Parathyroid adenoma (tissue), 2 donors: ENCODE measurements around the gene KIF14.

Experiments used
- H2AFZ ChIP-seq: fragments of 300-600 bp; sonication (generic); one replicate; pipeline ENCODE4 v1.7.0; 2017; ENCODE audit warnings: antibody characterized with exemption, mild to moderate bottlenecking
- H3K27ac ChIP-seq: fragments of 300-600 bp; sonication (generic); one replicate; pipeline ENCODE4 v1.7.0; 2017
- H3K27me3 ChIP-seq: fragments of 300-600 bp; sonication (generic); one replicate; pipeline ENCODE4 v1.7.0; 2017; ENCODE audit warnings: low read length; ENCODE audit not compliant: control insufficient read depth, insufficient read depth
- H3K36me3 ChIP-seq: fragments of 300-600 bp; sonication (generic); one replicate; pipeline ENCODE4 v1.7.0; 2017; ENCODE audit warnings: low read length; ENCODE audit not compliant: control insufficient read depth, insufficient read depth
- H3K4me1 ChIP-seq: fragments of 300-600 bp; sonication (generic); one replicate; pipeline ENCODE4 v1.7.0; 2017; ENCODE audit warnings: control low read depth
- H3K4me2 ChIP-seq: fragments of 300-600 bp; sonication (generic); one replicate; pipeline ENCODE4 v1.7.0; 2017; ENCODE audit warnings: low read length
- H3K4me3 ChIP-seq: fragments of 300-600 bp; sonication (generic); one replicate; pipeline ENCODE4 v1.7.0; 2017; ENCODE audit warnings: low read depth, low read length
- H3K79me2 ChIP-seq: fragments of 300-600 bp; sonication (generic); one replicate; pipeline ENCODE4 v1.7.0; 2017; ENCODE audit warnings: control low read depth
- H3K9ac ChIP-seq: fragments of 300-600 bp; sonication (generic); one replicate; pipeline ENCODE4 v1.7.0; 2017; ENCODE audit warnings: mild to moderate bottlenecking
- H3K9me3 ChIP-seq: fragments of 300-600 bp; sonication (generic); one replicate; pipeline ENCODE4 v1.7.0; 2017; ENCODE audit warnings: low read length; ENCODE audit not compliant: control insufficient read depth
- TF ChIP-seq, protein P1 (sequence below): fragments of 300-600 bp; sonication (generic); IDR thresholded peaks from one replicate; pipeline ENCODE4 v1.7.0; 2017; ENCODE audit warnings: antibody characterized with exemption, mild to moderate bottlenecking
- donor health status: primary hyperparathyroidism.

Gene KIF14

DNA sequence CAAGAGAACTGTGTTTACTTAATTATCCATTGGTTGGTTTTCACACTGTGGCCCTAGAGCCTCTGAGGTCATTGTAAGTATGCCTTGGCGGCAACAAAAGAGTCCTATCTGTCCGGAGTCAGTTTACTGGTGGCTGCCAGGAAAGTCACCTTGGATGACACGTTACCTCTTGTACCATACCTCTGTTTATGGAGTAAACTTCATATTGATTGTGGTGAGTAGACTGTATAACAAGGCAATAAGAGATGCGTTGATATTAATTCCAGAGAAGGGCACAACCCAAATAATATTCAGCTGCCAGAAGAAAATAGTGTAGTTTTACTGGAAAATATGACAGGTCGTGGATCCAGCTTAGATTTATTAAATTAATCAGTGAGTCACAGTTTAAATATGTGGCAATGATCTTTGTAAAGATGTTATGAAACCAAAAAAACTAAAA lies 20.4 kb upstream of the KIF14 start:
- Histone ChIP-seq H3K9ac (no peak overlapping the region), H3K9me3 (no peaks in the 10 kb centered on the region), H3K36me3 (no peaks in the 10 kb centered on the region), H3K27me3 (no peaks in the 10 kb centered on the region), H3K79me2 (no peaks in the 10 kb centered on the region), H2AFZ (no peak overlapping the region), H3K27ac (no peak overlapping the region), H3K4me2 (no peak overlapping the region), H3K4me1 (peaks cover 2% of the 10 kb centered on the region), H3K4me3 (no peak overlapping the region)
- TF ChIP-seq, protein P1, sequence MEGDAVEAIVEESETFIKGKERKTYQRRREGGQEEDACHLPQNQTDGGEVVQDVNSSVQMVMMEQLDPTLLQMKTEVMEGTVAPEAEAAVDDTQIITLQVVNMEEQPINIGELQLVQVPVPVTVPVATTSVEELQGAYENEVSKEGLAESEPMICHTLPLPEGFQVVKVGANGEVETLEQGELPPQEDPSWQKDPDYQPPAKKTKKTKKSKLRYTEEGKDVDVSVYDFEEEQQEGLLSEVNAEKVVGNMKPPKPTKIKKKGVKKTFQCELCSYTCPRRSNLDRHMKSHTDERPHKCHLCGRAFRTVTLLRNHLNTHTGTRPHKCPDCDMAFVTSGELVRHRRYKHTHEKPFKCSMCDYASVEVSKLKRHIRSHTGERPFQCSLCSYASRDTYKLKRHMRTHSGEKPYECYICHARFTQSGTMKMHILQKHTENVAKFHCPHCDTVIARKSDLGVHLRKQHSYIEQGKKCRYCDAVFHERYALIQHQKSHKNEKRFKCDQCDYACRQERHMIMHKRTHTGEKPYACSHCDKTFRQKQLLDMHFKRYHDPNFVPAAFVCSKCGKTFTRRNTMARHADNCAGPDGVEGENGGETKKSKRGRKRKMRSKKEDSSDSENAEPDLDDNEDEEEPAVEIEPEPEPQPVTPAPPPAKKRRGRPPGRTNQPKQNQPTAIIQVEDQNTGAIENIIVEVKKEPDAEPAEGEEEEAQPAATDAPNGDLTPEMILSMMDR = no peak

DNA sequence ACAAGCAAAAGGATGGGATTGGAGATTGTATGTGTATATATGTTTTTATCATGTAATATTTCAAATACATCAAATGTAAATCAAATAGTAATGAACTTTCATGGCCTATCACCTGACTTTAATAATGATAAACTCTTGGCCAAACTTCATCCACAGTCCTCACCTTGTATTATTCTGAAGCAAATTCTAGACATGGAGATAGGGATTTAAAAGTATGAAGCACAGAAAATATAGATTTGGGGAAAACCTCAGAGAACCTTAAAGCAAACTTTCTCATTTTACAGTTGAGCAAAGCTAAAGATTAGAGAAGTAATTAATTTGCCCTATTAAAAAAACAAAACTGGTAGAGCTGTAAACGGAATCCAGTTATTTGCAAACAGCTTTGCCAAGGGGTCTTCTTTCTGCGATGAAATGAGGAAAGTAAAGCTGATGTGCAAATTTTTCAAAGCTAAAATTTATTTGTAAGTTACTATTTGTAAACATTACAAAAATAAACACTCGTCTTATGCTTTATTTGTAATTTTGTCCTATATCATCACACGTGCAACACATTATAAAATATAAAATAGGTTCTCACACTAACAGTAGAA lies 19.9 kb upstream of the KIF14 start:
- no peaks in the 10 kb centered on the region for H3K9me3 ChIP-seq
- H3K9ac ChIP-seq = no peak overlapping the region
- no peaks in the 10 kb centered on the region for H3K79me2 ChIP-seq
- no peak overlapping the region for H3K4me3 ChIP-seq
- H3K27me3 ChIP-seq = no peaks in the 10 kb centered on the region
- no peak overlapping the region for H3K4me2 ChIP-seq
- H3K4me1 ChIP-seq = peaks cover 2% of the 10 kb centered on the region
- H3K36me3 ChIP-seq = no peaks in the 10 kb centered on the region
- no peak overlapping the region for H2AFZ ChIP-seq
- H3K27ac ChIP-seq = no peak overlapping the region
- TF ChIP-seq, protein P1 = no peak

DNA sequence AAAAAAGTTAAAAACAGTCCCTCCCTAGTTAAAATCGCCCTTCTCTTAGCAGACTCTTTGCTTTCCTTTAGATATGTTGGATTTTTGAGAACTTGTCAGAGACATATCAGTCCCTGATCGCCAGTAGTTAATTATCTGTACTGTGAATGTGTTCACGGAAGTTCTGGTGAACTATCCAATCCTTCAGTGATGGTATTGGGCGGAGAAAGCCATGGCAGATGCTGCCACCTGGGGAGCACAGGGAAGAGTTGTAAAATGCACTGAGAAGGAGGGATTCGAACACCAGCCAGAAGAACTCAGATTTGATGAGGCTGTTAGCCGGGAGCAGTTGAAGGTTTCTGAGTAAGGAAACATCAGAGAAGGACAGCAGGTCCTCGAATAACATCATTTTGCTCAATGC lies 17.5 kb upstream of the KIF14 start:
- H3K27ac ChIP-seq = no peak overlapping the region
- TF ChIP-seq, protein P1 = no peak
- no peak overlapping the region for H3K4me2 ChIP-seq
- no peaks in the 10 kb centered on the region for H3K27me3 ChIP-seq
- H3K9ac ChIP-seq = no peak overlapping the region
- H3K4me1 ChIP-seq = peaks cover 2% of the 10 kb centered on the region
- no peak overlapping the region for H2AFZ ChIP-seq
- no peaks in the 10 kb centered on the region for H3K79me2 ChIP-seq
- no peaks in the 10 kb centered on the region for H3K36me3 ChIP-seq
- H3K4me3 ChIP-seq = no peak overlapping the region
- no peaks in the 10 kb centered on the region for H3K9me3 ChIP-seq

DNA sequence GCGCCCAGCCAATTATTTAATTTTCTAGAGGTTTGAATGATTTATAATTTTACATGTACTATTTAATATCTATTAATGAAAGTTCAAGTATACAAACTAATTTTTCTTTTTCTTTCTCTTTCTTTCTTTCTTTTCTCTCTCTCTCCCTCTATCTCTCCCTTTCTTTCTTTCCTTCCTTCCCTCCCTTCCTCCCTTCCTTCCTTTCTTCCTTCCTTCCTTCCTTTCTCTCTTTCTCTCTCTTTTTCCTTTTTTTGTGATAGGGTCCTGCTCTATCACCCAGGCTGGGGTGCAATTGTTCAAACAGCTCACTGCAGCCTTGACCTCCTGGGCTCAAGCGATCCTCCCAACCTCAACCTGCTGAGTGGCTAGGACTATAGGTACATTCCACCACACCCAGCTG lies 16.1 kb upstream of the KIF14 start:
- TF ChIP-seq, protein P1 = no peak
- no peak overlapping the region for H3K27ac ChIP-seq
- H3K4me1 ChIP-seq = peaks cover 2% of the 10 kb centered on the region
- no peaks in the 10 kb centered on the region for H3K36me3 ChIP-seq
- H3K9ac ChIP-seq = no peak overlapping the region
- no peak overlapping the region for H3K4me2 ChIP-seq
- H3K27me3 ChIP-seq = no peaks in the 10 kb centered on the region
- no peaks in the 10 kb centered on the region for H3K9me3 ChIP-seq
- no peak overlapping the region for H2AFZ ChIP-seq
- H3K4me3 ChIP-seq = no peak overlapping the region
- no peaks in the 10 kb centered on the region for H3K79me2 ChIP-seq
